Stimulated activated CD4-positive, alpha-beta T cell treated with anti-CD3 and anti-CD28 coated beads, Interleukin-2, amount 100 ng/mL, for 48 hours (primary cell): Measurements from ENCODE around the gene STEAP1B.

Experiments used
- DNase-seq, 2 donors: peaks; one replicate each; pipeline ENCODE4 v3.0.0-alpha.2; 2020

Gene STEAP1B

DNA sequence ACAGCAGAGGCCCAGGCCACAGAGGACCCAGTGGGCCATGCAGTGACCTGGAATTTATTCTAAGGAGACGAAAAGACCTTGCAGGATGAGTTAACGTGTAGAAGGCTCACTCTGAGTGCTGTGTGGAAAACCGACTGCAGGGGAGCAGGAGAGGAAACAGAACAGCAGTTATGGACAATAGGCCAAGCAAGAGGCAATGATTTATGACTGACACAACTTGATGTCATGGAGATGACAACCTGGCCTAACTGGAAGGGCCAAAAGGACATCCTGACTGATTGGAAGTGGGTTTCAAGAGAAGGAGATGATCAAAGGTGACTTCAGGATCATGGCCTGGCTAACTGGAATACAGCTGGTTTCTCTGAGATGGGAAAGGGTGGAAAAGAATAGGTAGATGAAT lies 72.9 kb downstream of the STEAP1B start:
- DNase-seq: no peak

DNA sequence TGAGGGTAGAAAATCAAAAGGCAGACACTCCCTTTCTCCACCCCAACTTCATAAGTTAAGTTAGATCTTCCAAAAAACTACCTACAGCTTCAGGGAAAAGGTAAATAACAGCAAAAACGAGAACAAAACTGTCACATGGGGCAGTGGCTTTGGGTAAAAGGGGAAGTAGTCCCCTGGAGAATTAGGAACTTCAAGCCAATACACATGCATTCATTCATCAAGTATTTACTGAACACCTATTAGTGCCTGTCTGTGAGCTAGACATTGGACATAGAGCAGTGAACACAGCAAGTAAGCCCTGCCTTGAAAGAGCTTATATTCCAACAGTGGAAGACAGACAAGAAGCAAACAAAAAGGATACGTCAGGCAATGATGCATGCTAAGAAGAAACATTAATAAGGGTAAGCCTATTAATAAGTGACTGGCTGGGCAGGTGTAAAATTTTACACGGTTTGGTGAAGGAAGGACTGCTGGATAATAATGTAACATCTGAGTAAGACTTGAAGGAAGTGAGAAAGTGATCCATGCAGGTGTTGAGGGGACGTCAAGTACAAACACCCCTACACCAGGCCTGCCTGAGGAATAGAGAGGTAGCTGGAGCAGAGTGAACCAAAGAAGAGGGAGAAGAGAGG lies 73.4 kb downstream of the STEAP1B start:
- no peak for DNase-seq

GRCh38 chr7:22425361-22425760 lies 74.6 kb downstream of the STEAP1B start:
- DNase-seq: no peak

- DNase-seq: no peak
These were observed 77.0 kb downstream of the STEAP1B start for GRCh38 chr7:22422831-22423615.

DNA sequence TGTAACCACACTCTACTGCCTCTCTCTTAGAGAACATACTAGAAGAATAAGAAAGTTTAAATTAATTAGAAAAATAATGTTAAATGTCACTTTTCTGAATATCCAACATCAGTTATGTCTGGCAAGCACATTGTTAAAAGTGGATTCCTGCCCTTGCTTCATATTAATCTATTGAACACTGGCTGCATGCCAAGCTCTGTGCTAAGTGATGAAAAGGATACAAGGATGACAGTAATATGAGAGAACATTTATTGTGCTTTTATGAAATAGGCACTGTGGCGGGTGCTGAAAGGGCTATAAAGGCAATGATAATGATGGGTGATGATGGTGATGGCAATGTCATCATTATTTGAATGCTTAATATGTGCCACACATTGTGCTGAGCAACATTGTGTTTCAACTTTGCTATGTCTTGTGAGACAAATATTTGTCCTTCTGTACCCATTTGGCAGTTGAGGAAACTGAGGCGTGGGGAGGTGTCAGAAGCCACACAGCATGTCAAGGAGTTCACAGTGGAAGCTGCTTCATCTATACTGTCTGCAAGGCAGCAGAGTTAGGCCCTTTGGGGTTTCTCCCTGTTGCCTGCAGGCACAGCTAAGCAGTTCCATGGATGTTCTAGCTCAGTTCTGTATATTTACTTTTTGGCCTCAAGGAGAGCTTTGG lies 78.9 kb downstream of the STEAP1B start:
- DNase-seq: no peak

GRCh38 chr7:22420008-22420407 lies 80.0 kb downstream of the STEAP1B start:
- no peak for DNase-seq

- no peak for DNase-seq
These were observed 80.5 kb downstream of the STEAP1B start for GRCh38 chr7:22419488-22419887.

DNA sequence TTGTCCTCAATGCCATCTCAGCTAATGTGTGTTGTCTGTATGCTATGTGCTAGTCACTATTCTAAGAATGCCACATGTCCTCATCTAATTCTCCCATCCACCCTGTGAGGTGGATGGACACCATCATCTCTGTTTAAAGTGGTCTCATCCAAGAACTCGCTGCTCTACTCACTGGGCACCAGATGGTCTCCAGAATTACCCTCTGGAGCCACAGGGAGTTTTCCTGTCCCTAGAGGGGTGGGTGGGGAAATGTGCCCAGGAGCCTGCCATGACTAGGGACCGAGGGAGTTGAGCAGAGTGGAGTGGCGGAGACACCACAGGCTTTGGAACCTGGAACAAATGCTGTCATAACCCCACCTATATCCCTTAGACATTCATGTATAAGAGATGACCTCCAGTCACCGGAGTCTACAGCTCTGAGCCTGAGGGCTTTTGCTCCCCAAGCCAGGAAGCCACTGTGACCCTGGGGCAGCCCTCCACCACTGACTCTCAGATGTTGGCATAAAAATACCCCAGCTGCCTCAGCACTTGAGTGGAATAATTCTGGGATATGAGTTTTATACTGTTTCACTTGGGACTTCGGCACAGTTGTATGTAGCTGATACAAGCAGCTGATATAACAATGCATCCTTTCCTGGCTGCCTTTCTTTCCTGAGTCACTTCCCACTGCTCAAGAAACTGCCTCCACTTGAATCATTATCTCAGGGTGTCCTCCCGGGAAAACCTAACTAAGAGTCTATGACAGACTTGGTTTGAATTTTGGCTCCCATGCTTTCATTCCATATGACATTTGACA lies 81.5 kb downstream of the STEAP1B start:
- no peak for DNase-seq

- DNase-seq: no peak
These were observed 82.1 kb downstream of the STEAP1B start for GRCh38 chr7:22417841-22418240.

DNA sequence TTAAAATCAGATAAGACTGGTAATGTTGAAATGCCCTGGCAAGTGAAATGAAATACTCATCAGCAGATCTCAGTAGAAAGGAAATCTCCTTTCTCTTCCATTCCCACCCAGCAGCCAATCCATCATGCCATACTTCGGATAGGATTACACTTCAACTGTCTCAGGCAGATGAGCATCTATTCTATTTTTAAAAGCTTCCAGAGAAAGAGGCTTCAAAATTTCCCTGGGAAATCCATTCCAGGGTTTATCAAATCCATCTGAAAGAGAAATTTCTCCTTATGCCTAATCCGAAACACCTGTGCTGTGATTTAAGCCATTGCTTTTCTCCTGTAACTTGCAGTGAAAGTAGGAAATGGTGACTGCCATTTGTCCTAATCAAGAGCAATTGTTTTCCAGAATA lies 82.6 kb downstream of the STEAP1B start:
- DNase-seq: no peak

DNA sequence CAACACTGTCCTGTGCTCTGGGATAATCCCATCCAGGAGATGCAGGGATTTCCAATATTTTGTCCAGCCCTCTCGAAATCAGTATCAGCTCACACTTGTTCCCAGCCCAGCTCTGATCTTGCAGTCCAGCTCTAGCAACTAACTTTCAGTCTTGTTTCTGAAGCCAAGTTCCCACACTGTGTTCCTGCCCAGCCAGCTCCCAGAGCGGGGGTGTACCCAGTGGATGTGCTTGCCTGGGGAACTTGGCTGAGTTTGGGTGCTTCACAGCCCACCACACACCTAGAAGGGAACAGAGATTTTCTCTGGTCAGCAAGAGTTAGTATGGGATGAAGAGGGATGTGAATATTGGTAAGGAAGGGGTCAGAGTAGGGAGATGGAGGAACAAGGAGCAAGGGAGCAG lies 85.6 kb downstream of the STEAP1B start:
- no peak for DNase-seq

GRCh38 chr7:22413211-22413610 lies 86.8 kb downstream of the STEAP1B start:
- DNase-seq: no peak

DNA sequence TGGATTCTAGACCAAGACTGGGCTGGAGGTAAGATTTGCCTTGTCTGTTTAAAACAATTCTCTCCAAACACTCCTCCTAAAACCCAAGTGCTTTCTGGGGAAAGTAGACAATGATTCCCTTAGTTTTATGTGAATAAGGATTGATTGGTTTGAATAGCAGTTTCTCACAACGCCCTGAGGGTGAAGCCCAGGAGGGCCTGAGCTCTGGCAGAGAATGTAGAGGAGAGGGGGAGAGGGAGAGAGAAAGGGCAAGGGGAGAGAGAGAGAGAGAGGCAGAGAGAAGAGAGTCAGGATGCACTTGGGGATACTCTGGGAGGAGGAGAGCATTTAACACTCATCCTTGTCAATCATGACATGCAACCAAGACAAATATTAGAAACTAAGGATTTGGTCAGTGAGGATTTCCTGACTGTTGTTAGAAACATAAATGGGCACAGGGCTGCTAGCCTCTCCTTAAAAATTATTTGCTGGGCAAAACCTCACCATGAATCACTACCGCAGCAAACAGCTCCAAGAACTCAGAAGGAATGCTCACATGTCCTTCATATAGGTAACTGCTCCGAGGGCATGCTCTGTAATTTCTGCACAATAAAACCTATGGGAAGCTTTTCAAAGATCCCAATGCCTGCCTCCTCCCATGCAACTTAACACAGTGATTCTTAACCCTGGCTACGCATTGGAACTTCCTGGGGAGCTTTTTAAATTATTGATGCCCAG lies 87.9 kb downstream of the STEAP1B start:
- DNase-seq: no peak

GRCh38 chr7:22406715-22407114 lies 93.3 kb downstream of the STEAP1B start:
- DNase-seq: no peak

DNA sequence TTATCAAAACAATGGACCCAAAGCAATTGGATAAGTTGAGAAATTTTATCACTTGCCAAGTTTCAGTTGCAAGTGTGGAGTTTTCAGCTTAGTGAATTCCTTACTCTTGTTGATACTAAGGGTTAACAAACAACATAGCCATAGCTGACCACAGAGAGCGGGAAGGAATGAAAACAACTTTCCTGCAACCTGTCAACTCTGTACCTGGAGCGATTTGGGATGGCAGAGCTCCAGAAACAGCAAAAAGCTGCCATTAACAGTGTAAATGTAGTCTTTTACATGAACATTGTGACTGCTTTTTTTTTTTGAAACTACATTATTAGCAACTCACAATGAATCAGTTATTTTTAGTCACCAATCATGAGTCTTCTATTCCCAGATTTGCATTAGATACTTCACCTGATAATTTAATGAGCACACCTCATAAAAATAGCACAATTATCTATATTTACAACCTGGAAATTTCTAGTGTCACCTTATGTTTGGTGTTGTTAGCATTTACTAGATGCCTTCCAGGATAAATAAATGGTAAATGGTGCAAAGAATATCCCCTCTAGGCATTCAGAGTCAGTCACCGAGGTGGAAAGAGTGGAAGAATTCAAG lies 95.5 kb downstream of the STEAP1B start:
- no peak for DNase-seq

GRCh38 chr7:22403344-22403743 lies 96.6 kb downstream of the STEAP1B start:
- no peak for DNase-seq

DNA sequence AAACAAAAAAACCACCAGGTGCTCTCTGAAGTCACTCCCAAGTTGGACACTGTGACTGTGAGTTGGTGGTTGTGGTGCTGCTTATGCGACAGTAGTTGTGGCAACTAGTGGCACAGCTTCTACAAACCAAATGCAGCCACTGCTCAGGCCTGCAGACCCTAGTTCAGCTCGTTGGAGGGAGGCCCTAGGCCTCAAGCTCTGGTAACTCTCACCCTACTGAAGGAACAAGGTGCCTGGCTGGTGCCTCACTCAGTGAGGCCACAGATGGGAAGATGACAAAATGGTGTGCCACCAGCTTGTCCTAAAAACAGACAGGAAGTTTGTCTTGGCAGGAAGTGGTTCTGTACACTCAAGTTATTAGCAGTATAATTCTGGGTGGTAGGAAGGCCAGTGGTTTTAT lies 97.7 kb downstream of the STEAP1B start:
- no peak for DNase-seq

- no peak for DNase-seq
These were observed 98.9 kb downstream of the STEAP1B start for GRCh38 chr7:22400936-22401553.

DNA sequence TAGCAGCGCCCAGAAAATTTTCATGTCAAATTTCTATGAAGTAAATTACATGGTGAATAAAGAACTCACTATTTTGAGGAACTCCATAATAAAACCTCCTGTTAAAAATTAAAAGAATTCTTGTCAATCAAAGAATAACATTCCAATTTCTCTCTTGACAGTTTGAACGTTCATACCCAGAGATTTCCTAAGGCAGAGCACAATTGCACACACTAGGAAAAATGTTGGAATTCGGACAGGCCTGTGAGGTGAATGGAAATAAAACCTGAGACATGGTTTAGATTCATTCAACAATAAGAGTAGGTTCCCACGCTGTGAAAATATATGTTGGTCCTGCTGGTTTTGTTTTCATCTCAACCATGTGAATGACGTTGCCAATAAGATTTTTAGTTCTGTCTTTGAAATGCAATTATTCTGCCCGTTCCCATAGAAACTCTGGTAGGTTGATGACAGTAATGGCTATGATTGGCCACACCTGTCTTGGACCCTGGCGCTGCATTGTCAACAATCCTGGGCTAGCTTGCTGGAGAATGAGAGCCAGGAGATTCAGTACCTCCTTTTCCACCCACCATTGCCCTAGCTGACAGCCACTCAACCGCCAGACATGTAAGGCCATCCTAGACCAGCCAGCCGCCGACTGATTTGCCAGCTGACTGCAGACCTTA lies 99.7 kb downstream of the STEAP1B start:
- no peak for DNase-seq

- no peak for DNase-seq
These were observed 100.4 kb downstream of the STEAP1B start for GRCh38 chr7:22399546-22399945.

DNA sequence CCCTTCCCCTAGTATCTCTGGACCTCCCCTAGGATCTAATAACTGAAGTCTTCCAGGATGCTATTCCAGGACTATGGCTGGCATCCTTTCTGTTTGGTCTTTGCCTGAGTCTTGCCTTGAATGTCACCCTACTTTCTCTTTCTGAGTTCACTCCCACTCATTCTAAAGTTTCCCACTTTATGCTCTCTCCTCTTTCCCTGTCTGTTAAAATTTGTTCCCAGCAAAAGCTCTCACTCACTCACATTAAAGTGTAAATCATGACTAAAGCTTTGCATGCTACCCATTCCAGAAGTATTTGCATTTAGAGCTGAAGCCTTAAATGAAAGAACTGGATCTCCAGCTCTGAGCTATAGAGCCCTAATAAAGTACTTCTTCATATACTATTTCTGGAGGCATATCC lies 100.9 kb downstream of the STEAP1B start:
- DNase-seq: no peak
